ENCODE measurements around the gene PRKCH.

GRCh38 chr14:61515436-61516117 is 194.2 kb downstream of the PRKCH start:
- TF ChIP-seq UBTF (IDR thresholded peaks at IDR 0.05; ENCODE audit: borderline replicate concordance in 1 of 2, low read depth in 2 of 2, low read length in 2 of 2) (no peak), ZBTB17 (CRISPR knock-in tag; IDR thresholded peaks at IDR 0.05) (no peak), CREB1 (IDR thresholded peaks at IDR 0.05) (no peak), CREB1 (CRISPR knock-in tag; IDR thresholded peaks at IDR 0.05) (no peak), EZH2 (IDR thresholded peaks at IDR 0.05; ENCODE audit: borderline replicate concordance, low read depth, low read length) (no peak), BRCA1 (IDR thresholded peaks at IDR 0.05) (no peak), BRCA1 (CRISPR knock-in tag; IDR thresholded peaks at IDR 0.05) (no peak), ETV5 (CRISPR knock-in tag; IDR thresholded peaks at IDR 0.05; ENCODE audit: low read depth) (no peak), MAFG (tag; conservative IDR thresholded peaks at IDR 0.05) (no peak), PRDM10 (IDR thresholded peaks at IDR 0.05; ENCODE audit: partially characterized antibody) (no peak), GTF2F1 (IDR thresholded peaks at IDR 0.05; ENCODE audit: low read depth, low read length) (no peak), ZNF24 (IDR thresholded peaks at IDR 0.05) (no peak), NFE2 (IDR thresholded peaks at IDR 0.05; ENCODE audit: low read depth) (no peak), NBN (IDR thresholded peaks at IDR 0.05; ENCODE audit: low read depth) (no peak), RB1 (IDR thresholded peaks at IDR 0.05; ENCODE audit: low read depth) (no peak)
- TF ChIP-seq, protein P1, sequence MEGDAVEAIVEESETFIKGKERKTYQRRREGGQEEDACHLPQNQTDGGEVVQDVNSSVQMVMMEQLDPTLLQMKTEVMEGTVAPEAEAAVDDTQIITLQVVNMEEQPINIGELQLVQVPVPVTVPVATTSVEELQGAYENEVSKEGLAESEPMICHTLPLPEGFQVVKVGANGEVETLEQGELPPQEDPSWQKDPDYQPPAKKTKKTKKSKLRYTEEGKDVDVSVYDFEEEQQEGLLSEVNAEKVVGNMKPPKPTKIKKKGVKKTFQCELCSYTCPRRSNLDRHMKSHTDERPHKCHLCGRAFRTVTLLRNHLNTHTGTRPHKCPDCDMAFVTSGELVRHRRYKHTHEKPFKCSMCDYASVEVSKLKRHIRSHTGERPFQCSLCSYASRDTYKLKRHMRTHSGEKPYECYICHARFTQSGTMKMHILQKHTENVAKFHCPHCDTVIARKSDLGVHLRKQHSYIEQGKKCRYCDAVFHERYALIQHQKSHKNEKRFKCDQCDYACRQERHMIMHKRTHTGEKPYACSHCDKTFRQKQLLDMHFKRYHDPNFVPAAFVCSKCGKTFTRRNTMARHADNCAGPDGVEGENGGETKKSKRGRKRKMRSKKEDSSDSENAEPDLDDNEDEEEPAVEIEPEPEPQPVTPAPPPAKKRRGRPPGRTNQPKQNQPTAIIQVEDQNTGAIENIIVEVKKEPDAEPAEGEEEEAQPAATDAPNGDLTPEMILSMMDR (IDR thresholded peaks at IDR 0.05 in 2 of 3, conservative IDR thresholded peaks at IDR 0.05 in 1 of 3; ENCODE audit: insufficient read depth in 2 of 3, low read depth in 1 of 3, low read length in 3 of 3), result no peak
